ENCODE measurements around the gene MAP2.

DNA sequence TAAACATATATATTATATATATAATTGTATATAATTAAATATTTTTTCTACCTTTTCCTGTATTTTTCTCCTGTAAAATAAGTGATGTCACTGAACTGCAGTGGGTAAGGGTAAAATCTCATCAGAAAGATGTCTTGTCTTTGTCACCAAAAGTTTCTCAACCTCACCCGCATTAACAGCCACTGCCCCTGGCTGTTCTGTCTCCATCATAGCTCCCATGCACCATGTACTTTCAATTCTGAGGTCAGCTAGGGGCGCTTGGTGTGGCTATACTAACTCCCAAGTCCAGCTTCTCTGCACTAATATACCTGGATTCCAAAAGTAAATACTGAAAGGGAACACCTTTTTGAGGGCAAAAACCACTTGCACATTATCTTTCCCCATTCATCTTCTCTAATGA is 46.6 kb downstream of the MAP2 start:
- TF ChIP-seq POLR2A (IDR thresholded peaks at IDR 0.05; ENCODE audit: low read depth, low read length), result no peak
- TF ChIP-seq POLR2AphosphoS5 (IDR thresholded peaks at IDR 0.05; ENCODE audit: low read depth, low read length), result no peak
- no peak for TF ChIP-seq TAF1 (IDR thresholded peaks at IDR 0.05; ENCODE audit: borderline replicate concordance, low read depth, low read length)
